IPS-NIHi7 (cell line): ENCODE results near the gene UGGT2.
"Not testable (repeated sequence)": the region's sequence is repeated elsewhere in the genome, so short reads cannot be mapped to it uniquely, and the experiment has no call there.

Experiments
- DNase-seq: peaks from one replicate; pipeline ENCODE4 v3.0.0; 2012; ENCODE audit warnings: mixed read lengths; ENCODE audit errors: extremely low spot score

The UGGT2 gene

GRCh38 chr13:96046449-96047126, 6.6 kb downstream of the UGGT2 start:
- not testable (repeated sequence) for DNase-seq

DNA sequence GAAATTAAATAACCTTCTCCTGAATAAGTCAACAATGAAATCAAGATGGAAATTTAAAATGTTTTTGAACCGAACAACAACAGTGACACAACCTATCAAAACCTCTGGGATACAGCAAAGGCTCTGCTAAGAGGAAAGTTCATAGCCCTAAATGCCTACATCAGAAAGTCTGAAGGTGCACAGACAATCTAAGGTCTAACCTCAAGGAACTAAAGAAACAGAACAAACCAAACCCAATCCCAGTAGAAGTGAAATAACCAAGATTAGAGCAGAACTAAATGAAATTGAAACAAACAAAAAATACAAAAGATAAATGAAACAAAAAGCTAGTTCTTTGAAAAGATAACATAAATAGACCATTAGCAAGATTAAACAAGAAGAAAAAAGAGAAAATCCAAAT, 9.0 kb downstream of the UGGT2 start:
- DNase-seq: no peak

DNA sequence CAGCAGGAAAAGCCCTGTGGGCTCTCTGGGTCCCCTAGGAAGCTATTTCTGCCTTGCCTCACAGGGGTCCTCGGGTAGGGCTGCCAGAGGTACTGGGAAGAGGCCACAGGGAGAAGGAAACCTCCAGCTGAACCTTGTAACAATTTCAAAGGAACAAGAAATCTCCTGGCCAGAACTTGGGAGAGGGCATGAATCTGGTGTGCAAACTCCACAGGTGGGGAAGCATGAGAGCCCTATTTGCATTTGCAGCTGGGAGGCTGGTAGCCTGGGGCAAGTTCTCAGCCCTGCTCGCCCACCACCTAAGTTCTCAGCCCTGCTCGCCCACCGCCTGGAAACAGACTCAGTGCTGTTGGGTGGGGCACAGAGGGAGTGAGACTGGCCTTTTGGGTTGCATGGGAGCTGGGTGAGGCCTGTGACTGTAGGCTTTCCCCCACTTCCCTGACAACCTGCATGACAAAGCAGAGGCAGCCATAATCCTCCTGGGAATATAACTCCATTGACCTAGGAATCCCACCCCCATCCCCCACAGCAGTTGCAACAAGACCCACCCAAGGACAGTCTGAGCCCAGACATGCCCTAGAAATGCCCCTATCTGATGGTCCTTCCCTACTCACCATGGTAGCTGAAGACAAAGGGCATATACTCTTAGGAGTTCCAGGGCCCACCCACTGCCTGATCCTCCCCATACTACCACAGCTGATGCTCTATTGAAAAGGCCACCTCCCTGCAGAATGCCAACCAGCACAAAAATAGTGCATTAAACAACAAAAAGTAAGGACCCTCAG, 11.7 kb downstream of the UGGT2 start:
- no peak for DNase-seq

- no peak for DNase-seq
These were observed 16.7 kb downstream of the UGGT2 start for GRCh38 chr13:96036515-96036914.

DNA sequence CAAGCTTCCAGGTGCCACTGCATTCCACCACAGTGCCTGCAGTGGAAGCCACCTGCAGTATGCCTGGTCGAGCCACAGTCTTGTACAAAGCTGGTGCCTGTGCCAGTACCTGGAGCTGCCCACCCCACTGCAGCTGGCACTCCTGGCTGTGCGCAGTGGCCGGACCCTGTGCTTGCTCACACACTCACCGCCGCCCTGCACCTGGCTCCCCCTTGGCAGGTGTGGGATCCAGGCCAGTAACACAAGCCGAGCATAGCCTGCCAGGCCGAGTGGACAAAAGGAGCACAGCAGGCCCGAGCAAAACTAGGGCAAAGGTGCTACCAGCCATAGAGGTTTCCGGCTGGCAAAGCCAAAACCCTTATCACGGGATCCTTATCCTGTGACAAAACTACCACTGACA, 18.5 kb downstream of the UGGT2 start:
- DNase-seq: no peak

DNA sequence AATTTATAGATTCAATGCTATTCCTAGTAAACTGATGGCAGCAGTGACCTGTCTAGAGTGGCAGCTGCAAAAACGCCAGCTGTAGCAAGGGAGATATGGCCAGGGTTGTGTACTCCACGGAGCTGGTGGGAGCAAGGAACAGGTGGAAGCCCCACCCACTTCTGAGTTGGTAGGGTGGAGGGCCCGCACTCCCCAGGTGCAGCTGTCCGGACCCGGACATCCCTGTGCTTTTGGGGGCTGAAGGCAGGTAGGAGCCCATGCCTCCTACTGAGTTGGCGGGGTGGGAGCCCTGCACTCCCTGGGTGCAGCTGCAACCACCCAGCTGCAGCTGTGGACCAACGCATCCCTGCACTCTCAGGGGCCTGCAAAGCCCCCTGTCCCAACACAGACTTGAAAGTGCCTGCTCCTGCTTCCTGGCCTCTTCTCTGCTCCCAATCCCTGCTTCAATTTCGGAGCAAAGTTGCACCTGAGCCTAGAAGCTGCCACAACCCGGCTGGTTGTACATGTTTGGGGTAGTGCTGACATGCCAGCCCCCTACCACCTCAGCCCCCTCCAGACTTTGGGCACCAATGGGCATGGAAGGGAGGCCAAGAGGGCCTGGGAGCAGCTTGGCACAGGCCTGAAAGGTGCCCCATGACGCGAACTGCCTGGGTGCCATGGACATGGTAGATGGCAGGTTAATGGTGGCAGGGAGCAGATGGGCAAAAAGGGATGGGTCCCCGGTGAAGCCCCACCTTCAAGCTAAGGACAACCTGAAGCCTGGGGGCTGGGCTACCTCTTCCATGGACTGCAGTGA, 19.8 kb downstream of the UGGT2 start:
- DNase-seq: no peak

DNA sequence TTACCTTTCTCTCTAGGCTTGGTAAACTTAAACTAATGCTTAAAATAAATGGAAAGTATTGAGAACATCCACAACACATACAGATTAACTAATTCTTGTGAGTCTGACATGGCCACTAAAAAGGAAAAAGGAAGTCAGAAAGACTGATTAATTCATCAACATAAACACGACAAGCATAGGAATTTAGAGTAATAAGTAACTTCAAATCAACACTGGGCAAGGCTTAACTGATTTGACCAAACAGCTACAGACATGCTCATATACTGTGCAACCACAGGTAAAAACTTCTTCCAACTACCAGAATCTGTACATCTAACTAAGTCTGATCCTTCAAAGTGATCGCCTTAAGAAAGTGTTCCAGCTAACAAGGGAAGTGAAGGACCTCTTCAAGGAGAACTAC, 20.5 kb downstream of the UGGT2 start:
- no peak for DNase-seq

- DNase-seq: no peak
These were observed 24.2 kb downstream of the UGGT2 start for GRCh38 chr13:96029002-96029401.

GRCh38 chr13:96027496-96027895, 25.7 kb downstream of the UGGT2 start:
- no peak for DNase-seq

- DNase-seq: no peak
These were observed 27.9 kb downstream of the UGGT2 start for GRCh38 chr13:96025283-96025682.

DNA sequence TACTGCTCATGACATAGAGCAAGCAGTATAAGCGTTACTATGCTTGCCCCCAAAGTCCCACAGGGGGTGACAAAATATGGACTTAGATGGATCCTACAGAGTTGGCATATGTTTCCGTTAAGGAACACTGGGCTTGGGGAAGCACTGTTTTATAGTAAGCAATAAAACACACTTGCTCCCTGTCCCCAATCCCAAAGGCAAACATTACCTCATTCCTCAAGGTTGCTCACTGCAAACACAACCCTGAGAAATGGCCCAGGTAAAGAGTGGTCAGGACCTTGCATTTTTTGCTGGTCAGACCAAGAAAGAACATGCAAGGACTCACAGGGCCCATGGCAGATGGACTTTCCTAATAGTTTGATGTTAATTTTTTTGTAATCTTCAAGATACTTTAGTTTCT, 32.3 kb downstream of the UGGT2 start:
- DNase-seq: no peak

DNA sequence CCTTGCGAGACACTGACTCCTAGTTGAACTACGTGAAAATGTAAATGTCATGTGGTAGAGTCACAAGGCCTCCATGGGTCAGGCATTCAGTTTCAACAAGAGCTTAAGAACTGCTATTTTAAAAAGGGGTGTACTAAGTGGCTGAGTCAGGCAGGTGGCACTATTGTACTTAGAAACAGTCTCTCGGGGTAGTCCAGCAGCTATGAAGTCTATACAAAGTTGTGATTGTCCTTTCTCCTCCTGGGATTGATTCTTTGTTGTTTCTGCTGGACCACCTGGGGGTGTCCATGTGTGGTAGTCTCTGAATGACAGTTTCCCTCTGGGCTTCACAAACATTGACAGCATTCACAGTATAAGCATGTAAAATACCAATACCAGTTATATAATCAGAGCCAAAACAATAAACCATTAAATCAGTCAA, 33.0 kb downstream of the UGGT2 start:
- peak; percentile 62 for DNase-seq

- no peak for DNase-seq
These were observed 35.1 kb downstream of the UGGT2 start for GRCh38 chr13:96018135-96018534.

- DNase-seq: no peak
These were observed 41.8 kb downstream of the UGGT2 start for GRCh38 chr13:96011291-96011872.

DNA sequence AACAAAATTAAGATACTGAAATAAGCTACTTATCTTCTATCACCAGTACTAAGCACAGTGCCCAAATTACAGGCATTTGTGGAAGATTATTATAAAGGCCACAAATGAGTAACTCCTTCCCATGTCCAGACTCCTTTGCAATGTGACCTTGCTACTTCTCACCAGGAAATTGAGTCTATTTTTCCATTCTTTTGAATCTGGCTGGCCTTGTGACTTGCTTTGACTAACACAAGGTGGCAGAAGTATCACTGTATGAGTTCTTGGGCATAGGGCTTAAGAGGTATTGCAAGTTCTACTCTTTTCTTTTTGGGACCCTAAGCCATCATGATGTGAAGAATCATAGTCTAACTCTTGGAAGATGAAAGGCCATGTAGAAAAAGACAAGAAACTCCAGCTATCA, 49.9 kb downstream of the UGGT2 start:
- DNase-seq: no peak

DNA sequence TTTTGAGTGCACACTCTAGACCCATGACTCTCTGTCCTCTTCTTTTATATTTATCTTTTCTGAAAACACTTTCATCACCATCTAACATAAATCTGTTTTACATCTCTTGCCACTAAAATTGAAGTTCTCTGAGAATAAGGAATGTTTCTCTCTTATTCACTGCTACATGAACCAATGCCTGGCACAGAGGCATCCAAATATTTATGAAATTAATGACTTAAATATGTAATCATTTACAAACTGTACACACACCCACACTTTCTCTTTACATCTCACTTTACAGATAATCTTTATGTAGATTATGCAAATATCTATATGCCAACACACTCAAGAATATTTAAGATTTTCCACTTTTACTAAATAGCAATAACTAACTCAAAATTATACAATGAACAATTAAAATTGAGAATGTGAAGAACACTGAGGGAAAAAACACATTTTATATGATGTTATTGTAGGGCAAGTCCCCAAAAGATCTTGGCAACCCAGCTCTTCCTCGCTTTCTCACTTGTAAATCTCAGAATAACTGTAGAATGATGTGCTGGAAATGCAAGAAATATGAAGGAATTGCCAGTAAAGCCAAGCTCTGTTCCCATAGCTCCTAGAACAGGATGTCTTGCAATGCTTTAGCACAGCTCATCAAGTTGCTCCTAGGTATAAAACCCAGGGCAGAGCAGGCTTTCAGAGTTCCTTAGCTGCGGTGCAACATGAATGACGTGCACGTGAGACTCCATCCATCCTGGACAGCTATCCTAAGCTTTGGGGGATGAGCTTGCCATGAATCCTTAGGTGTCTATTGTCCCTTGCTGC, 50.7 kb downstream of the UGGT2 start:
- DNase-seq: no peak

DNA sequence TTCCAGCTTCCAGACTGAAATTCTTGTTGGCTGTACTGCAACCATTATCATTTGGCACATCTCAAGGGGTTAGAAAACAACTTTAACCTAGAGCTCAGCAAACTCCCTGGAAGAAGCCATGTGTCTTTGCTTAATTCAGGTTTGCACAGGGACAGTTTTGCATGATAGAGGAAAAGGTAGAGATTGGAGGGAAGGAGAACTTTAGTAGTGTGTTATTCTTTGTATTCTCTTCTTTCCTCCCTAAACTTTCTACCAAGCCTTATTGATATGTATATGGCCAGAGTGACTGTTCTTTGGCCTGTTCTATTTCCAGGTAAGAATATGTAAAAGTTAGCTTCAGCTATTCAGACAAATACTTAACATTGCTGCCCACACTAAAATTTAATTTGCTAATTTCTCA, 53.1 kb downstream of the UGGT2 start:
- DNase-seq: no peak

DNA sequence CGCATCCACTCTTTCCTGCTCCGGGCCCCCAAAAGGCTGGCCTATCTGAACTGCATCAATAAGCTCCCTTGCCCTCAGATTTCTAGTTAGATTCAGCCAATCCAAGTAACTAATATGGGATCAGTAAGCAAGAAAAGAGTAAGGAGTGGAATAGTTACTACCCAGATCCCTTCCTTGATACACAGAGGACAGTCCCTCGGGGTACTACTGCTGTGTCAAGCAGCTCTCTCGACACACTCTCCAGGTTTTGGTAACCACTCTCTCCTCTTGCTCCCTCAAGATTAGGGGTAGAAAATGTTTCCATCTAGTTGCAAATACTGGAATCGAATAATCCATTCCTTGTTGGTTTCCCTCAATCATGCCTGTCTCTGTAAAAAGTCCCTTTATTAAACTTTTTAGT, 65.4 kb downstream of the UGGT2 start:
- DNase-seq: no peak

DNA sequence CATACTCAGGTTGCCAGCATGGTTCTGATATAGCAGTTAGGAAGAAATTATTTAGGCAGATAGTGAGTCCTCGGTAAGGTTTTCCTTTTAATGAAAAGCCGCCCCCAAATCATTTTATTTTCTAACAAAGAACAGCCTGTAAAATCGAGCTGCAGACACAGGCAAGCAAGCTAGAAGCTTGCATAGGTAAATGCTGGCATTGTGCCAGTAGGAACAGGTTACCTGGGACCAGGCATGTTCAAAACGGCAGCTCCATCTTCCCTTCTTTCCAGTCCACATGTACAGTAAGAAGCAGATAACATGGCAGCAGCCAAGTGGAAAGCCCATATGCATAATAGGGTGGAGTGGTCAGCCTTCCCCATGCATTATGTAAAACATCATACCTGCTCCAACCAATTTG, 71.1 kb downstream of the UGGT2 start:
- no peak for DNase-seq

GRCh38 chr13:95972651-95973050, 80.5 kb downstream of the UGGT2 start:
- DNase-seq: not testable (repeated sequence)

GRCh38 chr13:95970878-95971277, 82.3 kb downstream of the UGGT2 start:
- peak; percentile 18 for DNase-seq
